Measurements from ENCODE around the gene LHX4. TPM values are rescaled to one million over a fixed set of nuclear protein-coding genes. Genes with fewer than 3 reads are reported as not detected.

LHX4 gene
- total and polyA plus RNA-seq, 2 of the 13 experiments (the other 11 are each of a cell fraction or from before 2014, with no cell fraction given), result 0.03 to 0.07 TPM

- TF ChIP-seq HNF4G (IDR thresholded peaks at IDR 0.05; ENCODE audit: borderline replicate concordance, low read depth, low read length) (no peak), HNF4G (CRISPR knock-in tag; IDR thresholded peaks at IDR 0.05; ENCODE audit: borderline replicate concordance, low read depth) (no peak), ZNF770 (CRISPR knock-in tag; IDR thresholded peaks at IDR 0.05) (no peak), CREB1 (IDR thresholded peaks at IDR 0.05) (no peak), CREB1 (CRISPR knock-in tag; IDR thresholded peaks at IDR 0.05) (no peak)
Measured at GRCh38 chr1:180278194-180278515, 48.1 kb downstream of the LHX4 start (continued).

GRCh38 chr1:180278596-180279395 lies 48.7 kb downstream of the LHX4 start:
- intact Hi-C loops (cut with micrococcal nuclease; ENCODE audit: unreplicated experiment) (no loop called here), in situ Hi-C loops (cut with HindIII; ENCODE audit: extremely low pct_ligation_motif_present, low pct_unique_long_range_greater_than_20kb) (no loop called here)
- Histone ChIP-seq H3K27ac (ENCODE audit: extremely low read length, insufficient read depth, low read length) (no peak overlapping the region), H3K4me1 (ENCODE audit: insufficient read depth, low read length) (no peaks in the 10 kb centered on the region), H2AFZ (ENCODE audit: low read length) (no peak overlapping the region), H3K27me3 (ENCODE audit: control insufficient read depth in 1 of 2, insufficient read depth in 2 of 2, low read length in 2 of 2) (no peaks in the 10 kb centered on the region), H3K79me2 (ENCODE audit: insufficient read depth, low read length) (no peaks in the 10 kb centered on the region), H3K36me3 (replicated peaks in 1 of 2; ENCODE audit: control insufficient read depth in 1 of 2, insufficient read depth in 2 of 2, low read length in 2 of 2) (peaks cover 1 to 28% of the 10 kb centered on the region in 2 experiments; a peak in 2 of 5 replicates), H3K9me3 (ENCODE audit: low read length) (no peaks in the 10 kb centered on the region), H3K4me3 (replicated peaks in 1 of 3; ENCODE audit: insufficient read depth in 1 of 3, low read depth in 2 of 3, low read length in 3 of 3) (no peak overlapping the region), H4K20me1 (ENCODE audit: insufficient read depth, low read length) (no peaks in the 10 kb centered on the region), H3K9ac (ENCODE audit: insufficient read depth, low read depth, low read length) (no peak overlapping the region), H3K4me2 (ENCODE audit: low read depth, low read length) (no peak overlapping the region)
- FAIRE-seq, result no peak
- DNase-seq (ENCODE audit: low spot score), result no peak
- ChIA-PET POLR2A (no interaction called here), CTCF (ENCODE audit: low intra/inter-chr PET ratio, low total read pairs) (no interaction called here)
- 95% methylated on average over 9 of the region's 9 CpGs for WGBS (ENCODE audit: low lambda C conversion rate)
- no peak for ATAC-seq
- BruUV-seq (replicated peaks), result no TSS peak
- TF ChIP-seq ZNF605 (CRISPR knock-in tag; IDR thresholded peaks at IDR 0.05) (no peak), MEIS2 (CRISPR knock-in tag; IDR thresholded peaks at IDR 0.05) (no peak), ZNF574 (CRISPR knock-in tag; IDR thresholded peaks at IDR 0.05) (no peak), RFXAP (CRISPR knock-in tag; IDR thresholded peaks at IDR 0.05; ENCODE audit: borderline replicate concordance) (no peak), ZBTB43 (CRISPR knock-in tag; conservative IDR thresholded peaks at IDR 0.05) (no peak), ZNF256 (CRISPR knock-in tag; conservative IDR thresholded peaks at IDR 0.05) (no peak), AFF4 (CRISPR knock-in tag; IDR thresholded peaks at IDR 0.05) (no peak), SRSF4 (IDR thresholded peaks at IDR 0.05; ENCODE audit: low read depth, low read length, poor library complexity, severe bottlenecking) (no peak)
